NCI-H345 treated with DMSO at 0.1 percent for 48 hours (cell line): ENCODE measurements around the gene AK8.
A peak's percentile ranks its signal among the peaks of the same experiment; 100 is the strongest.

Experiments
- DNase-seq: peaks from one replicate; lab custom pipeline; 2025; ENCODE audit not compliant: unreplicated experiment; lab: John Stamatoyannopoulos, UW

Gene AK8

DNA sequence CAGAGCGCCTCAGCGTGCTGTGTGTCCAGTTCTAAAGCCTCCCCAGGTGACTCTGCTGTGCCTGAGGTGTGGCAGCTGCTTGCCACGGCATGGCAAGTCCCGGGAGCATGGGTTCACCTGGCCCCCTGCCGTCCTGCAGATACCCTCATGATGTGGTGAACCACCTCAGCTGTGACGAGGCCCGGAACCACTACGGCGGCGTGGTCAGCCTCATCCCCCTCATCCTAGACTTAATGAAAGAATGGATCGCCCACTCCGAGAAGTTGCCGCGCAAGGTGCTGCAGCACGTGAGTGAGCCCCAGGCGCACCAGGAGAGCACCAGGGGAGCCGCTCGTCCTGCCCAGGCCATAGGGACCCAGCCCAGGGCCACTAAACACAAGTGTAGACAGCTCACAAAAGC lies 10.1 kb upstream of the AK8 start:
- DNase-seq: no peak

DNA sequence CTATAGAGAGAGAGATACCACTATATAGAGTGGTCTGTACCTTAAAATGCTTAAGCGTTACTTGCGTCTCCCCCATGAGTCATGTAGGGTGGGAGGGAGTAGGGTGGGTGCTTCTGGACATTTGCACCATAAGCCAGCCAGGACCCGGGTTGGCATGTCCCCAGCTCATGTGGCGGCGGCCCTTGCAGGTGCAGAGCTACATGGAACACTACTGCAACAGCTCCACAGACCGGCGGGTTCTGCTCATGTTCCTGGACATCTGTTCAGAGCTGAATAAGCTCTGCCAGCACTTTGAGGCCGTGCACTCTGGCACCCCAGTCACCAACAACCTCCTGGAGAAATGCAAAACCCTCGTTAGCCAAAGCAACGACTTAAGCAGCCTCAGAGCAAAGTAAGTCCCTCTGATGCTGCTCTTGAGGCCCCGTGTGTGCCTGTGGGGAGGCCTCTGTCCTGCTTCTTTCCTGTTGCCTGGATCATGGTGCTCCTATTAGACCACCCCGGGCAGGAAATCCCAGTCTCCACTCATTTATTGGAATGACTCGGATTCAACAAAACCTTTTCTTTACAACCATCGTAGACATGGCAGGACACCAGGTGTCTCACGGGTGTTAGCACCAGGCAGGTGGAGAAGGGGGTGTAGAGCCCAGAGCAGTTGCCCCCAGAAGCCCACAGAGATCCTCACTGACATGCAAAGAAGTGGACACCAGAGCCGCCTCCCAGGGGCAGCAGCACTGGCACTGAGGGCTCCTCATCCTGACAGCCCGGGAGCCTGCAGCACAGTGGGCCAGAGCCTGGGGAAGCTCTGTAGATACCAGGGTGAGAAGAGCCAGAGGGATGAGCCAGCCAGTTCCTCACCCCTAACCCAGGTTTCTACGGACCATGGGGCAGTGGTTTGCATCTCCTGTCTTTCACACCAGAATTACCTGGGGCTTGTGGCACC lies 9.4 kb upstream of the AK8 start:
- DNase-seq: no peak

DNA sequence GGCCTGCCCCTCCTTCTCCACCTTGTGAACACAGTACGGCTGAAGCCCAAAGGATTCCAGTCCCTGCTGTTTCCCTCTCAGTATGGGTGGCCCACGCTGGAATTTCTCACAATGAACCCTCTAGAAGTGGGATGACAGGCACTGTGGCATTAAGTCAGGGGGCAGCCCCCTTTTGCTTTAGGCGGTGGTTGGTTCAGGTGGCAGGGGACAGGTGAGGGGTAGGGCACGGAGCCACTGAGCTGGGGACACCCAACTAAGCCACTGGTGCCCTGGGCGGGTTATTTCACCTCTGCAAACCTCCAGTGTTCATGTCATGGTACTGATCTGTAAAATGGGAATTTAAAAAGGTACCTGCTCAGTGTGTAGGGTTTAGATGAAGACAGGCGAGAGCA lies 8.2 kb upstream of the AK8 start:
- no peak for DNase-seq

DNA sequence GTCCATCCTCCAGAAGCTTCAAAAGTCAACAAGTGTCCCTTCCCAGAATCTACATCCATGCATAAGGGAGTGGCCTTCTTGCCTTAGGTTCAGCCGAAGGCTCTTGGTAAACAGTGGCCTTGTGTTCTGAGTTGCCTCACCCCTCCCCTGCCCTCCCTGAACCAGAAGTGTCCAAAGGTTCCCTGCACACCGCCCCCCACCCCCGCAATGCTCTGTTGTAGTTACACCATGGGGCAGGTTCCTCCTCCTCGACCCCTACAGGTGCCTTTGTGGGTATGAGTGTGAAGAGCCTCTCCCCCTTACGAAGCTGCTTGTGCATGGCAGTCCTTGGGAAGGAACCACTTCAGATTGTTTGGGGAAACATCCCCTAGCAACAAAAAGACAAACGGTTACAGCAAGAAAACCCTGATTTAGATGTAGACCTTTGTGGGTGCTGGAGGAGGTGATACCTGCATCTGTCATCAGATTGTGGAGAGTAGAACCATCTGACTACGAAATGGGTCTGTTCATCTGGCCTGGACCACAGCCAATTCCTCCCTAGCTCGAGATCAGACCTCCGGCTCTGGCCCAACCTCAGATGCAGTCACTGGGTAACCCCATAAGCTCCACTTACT lies 7.7 kb upstream of the AK8 start:
- no peak for DNase-seq

DNA sequence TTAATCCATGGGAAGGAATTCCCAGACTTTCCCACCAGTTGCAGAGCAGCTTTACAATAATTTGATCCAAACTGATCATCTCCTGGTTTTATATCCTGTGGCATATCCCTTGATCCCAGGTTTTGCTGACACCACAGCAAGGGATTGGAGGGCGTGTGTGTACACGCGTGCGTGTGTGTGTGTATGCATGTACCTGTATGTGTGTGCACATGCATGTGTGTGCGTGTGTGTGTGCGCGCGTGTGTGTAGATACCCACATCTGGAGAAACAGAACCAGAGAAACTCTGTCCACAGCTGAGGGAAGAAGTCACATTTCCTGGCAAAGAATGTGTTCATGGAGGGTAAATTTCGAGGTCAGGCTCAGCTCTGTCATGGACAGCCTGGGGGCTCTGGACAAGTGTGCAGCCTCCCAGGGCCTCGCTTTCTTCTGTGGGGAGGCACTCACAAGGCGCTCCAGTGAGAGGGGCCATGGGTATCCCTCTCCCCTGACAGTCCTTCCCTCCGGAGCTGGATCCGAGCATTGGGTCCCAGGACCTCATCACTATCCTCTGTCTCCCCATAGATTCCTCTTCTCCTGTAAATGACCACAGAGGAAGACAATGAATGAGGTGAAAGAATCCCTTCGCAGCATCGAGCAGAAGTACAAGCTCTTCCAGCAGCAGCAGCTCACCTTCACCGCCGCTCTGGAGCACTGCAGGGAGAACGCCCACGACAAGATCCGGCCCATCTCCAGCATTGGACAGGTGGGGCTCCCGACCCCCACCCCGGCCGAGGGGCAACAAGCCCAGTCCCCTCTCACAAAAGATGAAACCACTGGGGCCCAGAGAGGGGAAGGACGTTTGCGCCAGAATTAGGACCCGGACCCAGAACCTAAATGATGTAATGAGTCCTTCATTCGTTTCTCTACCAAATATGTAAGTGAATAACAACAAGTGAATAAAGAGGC lies 5.5 kb upstream of the AK8 start:
- no peak for DNase-seq

DNA sequence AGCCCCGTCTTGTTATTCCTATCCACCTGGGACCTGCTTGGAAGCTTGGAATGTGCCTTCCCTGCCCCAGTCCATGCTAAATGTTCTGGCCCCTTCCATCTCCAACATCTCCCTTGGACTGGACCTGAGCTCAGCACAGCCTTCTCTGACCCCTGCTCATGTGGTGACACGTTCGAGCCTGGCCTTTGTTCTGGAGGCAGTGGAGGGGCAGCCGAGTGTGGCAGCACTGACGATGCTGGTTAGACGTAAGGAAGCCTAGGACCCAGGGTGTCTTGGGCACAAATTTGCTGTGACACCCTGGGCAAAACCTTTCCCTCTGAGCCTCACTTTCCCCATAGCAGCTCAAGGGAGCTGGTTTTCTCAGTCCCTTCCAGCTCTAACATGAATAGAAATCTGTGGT lies 4.5 kb upstream of the AK8 start:
- DNase-seq: no peak

DNA sequence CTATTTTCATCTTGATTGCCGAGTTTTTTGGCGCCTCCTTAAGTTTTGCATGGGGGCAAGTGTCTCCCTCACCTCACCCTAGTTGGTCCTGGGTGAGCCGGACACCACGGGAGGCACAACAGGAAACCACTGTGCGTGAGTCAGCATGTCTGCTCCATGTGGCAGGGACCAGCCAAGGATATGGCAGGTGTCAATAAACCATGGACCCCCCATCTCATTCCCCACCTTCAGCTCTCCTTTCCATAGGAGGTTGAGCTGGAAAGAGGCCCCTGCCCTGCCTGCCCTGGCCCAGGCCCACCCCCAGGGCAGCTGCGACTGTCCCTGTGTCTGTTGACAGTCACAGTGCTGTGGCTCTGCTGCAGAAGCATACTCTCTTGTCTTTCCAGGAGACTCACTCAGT lies 3.7 kb upstream of the AK8 start:
- no peak for DNase-seq

DNA sequence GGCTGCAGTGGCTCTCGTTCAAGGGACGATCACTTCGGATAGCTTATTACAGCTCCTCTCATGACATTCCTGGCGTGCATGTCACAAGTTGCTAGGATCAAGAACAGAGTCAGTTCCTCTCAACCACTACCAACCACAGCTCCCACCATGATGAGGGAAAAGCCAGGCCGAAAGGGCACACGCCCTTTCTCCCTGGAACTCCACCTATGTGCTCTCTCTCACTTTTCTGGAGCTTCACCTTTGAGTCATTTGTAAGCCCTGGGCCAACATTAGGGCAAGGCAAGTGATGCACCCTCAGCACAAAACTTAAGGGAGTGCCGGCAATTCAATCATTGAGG lies 2.2 kb upstream of the AK8 start:
- DNase-seq: no peak

DNA sequence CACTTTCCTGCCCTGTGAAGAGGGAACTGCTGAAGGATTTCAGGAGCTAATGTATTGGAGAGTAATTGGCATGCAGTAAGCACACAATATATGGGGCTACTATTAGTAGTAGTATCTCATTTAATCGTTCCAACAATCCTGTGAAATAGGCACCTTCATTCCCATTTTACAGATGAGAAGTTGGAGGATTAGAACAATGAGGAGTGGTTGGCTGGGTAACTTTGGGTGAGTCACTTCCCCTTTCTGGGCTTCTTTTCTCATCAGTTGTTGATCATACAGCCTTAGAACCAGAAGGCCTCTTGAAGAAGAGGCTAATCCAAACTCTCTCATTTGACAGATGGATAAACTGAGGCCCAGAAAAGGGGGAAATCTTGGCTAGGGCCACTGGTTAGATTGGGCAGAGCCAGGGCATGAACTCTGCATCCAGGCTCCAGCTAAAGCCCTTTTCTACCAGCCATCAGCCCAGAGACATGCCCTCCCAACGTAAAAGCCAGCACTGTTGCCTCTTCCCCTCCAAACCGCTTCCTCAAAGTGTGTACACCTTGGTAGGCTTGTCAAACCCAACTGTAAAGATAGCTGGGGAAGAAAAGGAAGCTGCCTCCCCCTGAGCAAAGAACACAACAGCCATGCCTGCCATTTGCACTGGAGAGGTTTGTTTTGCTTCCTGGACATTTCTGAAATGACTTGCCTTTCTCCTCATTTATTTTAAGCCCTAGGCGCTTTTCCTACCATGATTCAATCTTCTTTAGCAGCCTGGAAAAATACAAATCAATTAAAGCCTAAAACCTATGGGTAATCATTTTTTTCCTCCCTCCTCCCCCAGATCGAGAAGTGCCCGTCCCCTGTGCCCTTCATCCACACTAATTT lies 1.6 kb upstream of the AK8 start:
- no peak for DNase-seq

DNA sequence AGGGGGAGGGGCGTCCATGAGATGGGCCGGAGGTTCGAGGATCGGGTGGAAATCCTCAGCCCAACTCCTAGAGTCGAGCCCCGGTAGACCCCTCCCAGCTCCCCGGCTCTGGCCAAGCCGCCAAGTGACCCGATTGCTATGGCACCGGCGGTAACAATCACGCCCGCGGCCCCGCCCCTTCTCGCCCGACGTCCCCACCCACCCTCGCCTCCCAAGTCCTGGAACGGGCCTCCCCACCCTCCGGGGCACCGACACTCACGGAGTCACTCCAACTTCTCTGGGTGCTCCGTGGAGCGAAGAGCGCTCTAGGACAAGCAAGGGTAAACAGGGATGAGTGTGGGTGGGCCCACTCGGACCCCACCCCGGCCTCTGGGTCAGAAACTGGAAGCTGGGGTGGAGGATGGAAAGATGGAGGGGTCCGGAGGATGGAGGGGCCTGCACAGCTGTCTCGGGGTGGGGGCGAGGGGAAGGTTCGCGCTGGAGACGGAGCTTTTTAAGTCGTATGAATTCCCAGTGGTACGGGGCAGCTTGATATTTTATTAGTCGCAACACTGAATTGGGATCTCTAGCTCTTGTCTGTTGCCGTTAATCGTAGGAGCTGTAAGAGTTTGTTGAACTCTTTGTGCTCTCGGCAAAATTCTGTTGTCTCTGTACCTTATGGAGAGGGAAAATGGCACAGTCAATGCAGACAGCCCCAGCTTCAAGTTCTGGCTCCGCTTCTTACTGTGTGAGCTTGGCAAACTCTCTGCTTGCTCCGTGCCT lies 792 bp upstream of the AK8 start, which contains the start of gene SPACA9:
TSS of gene SPACA9 (plus strand) at position 204 of the 762 bp plus-strand sequence. CDS start 5,050 bp downstream, outside the sequence.
- DNase-seq: peak; percentile 4

DNA sequence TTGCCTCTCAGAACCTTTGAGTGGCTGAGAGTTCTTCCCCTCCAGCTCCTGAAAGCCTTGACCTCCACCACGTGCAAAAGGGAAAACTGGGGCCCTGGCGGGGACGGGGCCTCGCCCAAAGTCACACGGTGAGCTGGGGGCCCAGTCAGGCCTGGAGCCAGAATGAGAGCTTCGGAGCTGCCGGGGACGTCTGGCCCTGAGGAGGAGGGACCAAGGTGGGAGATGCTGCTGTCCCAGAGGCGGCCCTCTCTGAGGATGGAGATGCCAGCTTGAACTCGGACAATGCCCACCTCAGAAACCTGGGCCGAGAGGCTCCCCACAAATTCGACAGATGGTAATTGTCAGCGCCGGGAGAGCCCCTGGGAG lies 643 bp downstream of the AK8 start:
- no peak for DNase-seq

DNA sequence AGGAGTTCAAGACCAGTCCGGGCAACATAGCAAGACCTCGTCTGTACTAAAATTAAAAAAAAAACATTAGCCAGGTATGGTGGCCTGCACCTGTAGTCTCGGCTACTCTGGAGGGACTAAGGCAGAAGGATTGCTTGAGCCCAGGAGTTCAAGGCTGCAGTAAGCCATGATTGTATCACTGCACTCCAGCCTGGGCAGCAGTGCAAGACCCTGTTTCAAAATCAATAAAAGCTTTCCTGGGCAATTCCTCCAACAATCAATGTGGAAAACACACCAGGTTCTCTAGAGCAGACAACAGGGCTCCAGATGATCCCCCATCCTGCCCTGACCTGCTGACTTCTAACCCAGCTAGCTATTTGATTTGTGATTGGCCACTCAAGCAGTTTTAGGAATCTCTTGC lies 1.2 kb downstream of the AK8 start:
- no peak for DNase-seq

DNA sequence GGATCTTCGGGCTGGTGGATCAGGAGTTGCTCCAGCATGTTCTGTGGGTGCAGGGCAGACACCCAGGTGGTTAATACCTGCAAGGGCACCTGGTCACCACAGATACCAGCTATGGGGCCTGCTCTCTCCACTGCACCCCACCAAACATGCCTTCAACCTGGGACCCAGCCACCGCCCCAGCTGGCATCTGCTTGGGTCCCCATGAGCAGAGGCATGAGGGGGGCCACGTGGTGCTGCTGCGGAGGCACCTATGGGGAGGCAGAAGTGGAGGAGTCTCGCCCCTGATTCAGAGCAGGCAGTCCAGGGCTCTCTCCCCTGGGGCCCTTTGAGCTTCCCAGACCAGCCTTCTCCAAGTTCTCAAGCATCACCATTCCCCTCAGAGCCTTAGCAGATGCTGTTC lies 2.9 kb downstream of the AK8 start:
- no peak for DNase-seq

DNA sequence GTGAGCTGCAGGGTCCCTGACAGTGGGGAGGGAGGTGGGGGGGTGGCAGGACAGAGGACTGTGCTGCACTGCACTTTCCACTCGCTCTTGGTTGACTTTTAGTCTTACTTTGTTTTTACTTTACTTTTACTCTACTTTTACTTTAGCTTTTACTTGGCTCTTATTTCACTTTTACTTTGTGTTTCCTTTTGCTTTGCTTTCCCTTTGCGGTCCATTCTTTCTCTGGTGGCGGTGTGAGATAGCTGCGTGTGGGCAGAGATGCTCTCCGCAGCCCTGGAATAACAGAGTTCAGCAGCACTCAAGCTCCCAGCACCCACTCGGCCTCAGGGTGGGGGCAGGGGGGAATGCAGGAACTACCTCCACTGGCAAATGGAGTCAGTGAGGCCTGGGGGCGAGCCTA lies 4.7 kb downstream of the AK8 start:
- no peak for DNase-seq

DNA sequence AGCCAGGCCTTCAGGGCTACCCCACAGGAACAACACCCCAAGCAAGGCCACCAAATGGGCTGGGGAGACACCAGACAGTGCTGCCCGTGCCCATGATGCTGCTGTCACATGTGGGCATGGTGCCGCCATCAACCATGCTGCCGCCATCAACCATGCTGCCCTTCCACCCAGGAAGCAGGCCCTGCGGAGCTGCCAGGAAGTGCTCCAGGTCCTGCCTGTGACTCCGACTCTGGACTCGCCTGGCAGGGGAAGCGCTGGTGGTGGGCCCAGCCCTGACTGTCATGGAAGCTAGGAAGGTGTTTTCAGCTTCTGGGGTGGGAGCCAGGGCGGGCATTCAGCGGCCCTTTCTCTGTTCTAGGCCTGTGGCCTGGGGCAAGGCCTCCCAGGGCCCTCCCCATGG lies 8.8 kb downstream of the AK8 start:
- DNase-seq: no peak

DNA sequence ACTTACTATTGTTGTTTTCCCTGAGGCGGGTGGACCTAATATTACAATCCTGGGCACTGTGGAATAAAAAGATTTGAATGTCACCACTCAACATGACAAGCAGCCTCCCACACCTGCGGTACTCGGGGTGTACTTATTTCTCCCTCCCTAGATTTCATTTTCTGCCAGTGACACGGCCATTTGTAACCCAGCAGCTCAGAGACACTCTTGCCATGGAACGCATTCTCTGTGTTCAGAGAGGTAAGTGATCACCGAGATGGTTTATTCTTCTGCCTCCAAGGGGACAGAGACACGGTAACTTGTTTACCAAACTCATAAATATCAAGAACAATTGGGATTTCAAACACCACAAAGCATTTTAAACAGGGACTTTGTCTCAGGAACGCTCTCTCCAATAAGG lies 11.2 kb downstream of the AK8 start:
- DNase-seq: no peak

DNA sequence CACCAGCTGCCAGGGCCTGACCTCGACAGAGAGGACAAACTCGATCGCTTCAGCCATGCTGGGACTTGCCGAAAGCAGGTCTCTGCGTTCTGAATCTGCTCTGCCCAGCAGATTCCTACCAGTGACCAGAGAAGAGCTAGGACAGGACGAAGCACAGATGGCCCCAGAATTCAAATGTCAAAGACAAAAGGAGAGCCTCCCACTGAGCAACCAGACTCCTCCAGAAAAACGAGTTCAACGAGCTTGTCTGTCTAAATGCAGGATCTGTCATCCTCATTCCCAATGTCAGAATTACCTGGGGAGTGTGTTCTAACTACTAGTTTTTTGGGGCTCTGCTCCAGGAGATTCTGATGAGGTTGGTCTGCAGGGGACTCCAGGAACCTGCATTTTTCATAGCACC lies 13.4 kb downstream of the AK8 start:
- DNase-seq: no peak

DNA sequence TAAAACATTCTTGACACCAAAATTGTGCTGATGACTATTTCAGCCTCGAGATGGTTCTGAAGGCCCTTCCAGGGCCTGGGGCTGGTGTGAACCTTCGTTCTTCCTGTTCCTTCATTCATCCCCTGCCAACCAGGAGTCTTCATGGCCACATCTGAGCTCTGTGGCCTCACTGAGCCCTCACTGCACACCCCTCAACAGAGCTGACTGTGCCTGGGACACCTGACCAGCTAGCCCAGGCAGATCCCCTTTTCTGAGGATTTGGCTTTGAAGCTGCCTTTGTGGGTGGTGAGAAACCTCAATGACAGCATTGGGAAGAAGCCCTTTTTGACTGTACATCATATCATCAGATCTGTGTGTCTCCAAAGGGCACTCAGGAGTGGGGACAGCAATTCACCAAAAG lies 13.8 kb downstream of the AK8 start:
- DNase-seq: no peak

DNA sequence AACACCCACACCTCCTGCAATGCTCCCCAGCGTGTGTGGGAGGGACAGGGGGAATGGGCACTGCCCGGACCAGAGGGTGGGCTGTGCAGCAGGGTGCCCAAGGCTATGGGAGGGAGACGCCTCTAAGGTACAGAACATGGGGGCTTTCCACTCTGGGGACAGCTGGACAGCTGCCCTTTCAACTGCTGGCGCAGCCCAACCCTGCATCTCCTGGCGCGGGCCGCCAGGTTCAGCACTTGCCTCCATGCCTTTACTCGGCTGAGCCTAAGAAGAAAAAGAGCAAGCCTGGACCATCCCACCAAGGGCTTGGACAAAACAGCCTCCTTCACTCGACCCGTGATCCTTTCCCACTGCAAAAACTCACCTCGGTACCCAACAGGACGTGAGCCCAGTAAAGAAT lies 15.0 kb downstream of the AK8 start:
- DNase-seq: no peak

DNA sequence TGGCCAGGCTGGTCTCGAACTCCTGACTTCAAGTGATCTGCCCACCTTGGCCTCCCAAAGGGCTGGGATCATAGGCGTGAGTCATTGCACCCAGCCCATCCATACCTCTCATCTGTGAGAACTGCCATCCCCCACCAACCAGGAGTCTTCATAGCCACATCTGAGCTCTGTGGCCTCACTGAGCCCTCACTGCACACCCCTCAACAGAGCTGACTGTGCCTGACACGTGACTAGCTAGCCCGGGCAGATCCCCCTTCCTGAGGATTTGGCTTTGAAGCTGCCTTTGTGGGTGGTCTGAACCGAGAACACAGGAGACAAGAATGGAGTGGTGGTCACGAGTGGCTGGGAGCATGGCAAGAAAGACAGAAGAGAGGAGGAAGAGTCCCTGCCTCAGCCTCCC lies 15.6 kb downstream of the AK8 start:
- DNase-seq: no peak
